Measurements from ENCODE around the gene TNS3. TPM values are rescaled to one million over a fixed set of nuclear protein-coding genes. Genes with fewer than 3 reads are reported as not detected.

TNS3 gene
- total RNA-seq, 1 experiment from 2014 or later = 37.3 TPM

DNA sequence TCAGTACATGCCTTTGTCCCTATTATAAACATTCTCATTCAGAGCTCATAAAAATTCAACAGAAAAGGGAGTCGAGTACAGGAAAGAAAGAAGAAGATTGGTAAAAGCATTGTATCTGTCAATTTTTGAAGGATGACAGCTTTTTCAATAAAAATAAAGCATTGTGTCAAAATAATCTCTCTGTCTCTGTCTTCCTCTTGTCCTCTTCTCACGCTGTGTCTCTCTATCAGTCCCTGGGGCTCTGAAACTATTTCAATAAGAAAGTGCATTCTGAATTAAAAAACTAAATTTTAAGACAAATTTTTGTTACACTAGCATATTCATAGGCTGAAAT is 248.4 kb downstream of the TNS3 start:
- DNase-seq (ENCODE audit: low spot score) = no peak

DNA sequence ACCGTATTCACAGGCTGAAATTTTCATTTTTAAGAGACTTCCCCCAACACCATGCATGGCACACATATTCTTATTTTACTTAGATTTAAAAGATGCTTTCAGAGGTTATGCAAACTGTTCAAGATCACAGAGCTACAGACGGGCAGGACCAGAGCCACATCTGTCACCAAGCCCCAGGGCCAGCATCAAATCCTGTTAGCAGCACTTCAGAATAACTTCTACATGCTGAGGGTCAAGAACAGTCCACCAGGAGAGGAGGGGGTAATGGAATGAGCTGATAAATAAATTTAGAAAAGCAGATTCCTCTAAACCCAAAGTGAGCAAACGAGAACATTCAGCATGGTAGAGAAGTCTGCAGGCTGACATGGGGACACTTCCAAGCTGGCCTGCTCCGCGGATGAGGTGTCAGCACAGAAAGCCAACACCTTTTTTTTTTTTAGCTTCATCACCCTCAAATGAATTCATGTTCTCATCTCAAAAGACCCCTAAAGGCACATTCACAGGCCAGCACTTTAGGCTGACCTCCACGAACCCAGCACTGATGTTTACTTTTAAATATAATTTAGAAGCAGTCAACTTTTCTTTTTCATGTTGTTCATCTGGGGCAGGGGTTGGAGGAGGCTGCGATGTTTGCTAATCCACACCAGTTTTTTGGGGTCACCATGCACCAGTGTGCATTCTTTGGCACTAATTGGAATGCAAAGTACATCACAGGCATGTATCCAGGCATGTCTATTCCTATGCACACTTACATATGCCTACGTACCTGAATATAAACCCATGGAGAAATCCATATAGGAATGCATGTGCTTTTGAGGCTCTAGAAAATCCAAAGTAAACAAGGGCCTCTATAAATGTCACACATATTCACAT is 249.0 kb downstream of the TNS3 start:
- DNase-seq (ENCODE audit: low spot score) = no peak
- in situ Hi-C loops (cut with HindIII; ENCODE audit: low sequenced_read_pairs) = no loop called here

More for the DNA sequence above, 248.4 kb downstream of the TNS3 start:
- in situ Hi-C loops (cut with HindIII; ENCODE audit: low sequenced_read_pairs) = no loop called here

DNA sequence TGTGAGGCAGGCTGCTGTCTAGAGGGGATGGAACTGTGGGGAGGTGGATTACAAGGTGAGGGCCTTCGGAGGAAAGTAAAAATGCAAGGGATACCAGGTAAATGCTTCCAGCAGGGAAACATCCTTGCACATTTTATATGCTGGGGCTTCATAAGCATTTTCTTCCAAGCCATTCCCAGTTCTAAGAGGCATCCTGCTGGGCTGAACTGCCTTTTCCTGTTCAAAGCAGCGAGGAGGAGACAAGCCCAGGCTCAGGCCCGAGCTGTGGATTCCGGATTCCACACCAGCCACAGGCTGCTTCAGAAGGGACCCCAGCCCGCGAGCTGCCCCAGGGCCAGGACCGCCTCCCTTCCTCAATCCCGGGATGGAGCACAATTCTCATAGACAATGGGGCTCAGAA is 249.7 kb downstream of the TNS3 start:
- DNase-seq (ENCODE audit: low spot score) = peak; percentile 21

DNA sequence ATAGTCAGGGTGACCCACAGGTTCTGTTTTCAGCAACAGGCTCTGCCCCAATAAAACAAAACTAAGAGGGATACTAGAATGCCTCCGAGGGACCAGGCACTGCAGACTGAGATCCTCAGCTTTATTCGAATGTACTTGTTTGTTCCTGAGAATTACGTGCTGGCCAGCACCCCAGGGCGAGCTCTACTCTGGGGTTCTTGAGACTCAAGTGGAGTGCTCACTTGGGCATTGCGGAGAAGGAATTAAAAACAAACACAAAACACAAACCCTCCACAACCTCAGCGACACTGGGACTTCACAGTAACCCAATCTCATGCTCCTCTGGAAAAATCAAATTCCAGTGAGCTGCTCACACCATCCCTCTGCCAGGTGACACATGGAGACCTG is 250.7 kb downstream of the TNS3 start:
- DNase-seq (ENCODE audit: low spot score) = no peak
- in situ Hi-C loops (cut with HindIII; ENCODE audit: low sequenced_read_pairs) = no loop called here

More for the DNA sequence above, 249.7 kb downstream of the TNS3 start:
- in situ Hi-C loops (cut with HindIII; ENCODE audit: low sequenced_read_pairs) = no loop called here

DNA sequence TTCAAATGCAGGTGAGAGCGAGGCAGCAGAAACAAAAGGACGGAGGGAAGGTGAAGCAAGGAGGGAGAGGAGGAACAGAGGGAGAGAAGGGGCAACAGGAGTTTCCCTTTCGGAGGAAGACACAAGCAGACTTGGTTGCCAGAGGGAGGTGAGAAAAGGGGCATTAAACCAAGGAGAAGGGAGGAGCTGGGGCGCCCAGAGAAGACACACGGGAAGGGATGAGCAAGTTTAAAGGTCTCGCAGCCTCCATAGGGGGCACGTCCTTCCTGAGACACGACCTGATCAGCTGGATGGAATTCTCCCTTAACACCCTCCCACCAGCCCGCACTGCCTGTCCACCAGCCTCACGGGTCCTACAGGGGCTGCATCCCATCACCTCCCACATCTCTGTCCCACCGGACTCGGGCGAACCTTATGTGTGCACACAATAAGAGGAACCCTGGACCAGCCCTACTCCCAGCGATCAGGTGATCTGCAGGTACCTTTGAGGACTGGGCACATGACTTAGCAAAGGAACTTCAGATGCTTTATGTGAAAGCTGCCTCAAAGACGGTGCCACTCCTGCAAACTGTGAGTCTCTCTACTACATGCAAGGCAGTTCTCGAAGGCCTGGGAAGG is 251.2 kb downstream of the TNS3 start:
- in situ Hi-C loops (cut with HindIII; ENCODE audit: low sequenced_read_pairs) = no loop called here
- no peak for DNase-seq (ENCODE audit: low spot score)

DNA sequence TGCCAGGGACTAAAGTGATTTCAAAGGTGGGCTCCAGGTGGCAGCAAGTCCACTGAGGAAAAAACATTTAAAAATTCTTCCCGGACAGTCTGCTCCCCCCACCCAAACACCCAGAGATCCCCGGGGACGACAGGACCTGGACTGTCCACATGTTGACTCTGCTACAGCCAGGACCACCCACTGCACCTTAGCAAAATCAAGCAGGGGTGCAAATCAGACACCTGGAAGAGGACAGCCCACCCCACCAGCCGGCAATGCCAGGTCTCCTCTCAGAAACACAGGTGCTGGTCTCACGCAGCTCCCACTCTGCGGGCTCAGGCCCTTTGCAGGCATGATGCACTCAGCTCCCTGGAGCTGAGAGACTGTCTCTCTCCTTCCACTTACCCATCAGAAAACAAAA is 251.9 kb downstream of the TNS3 start:
- in situ Hi-C loops (cut with HindIII; ENCODE audit: low sequenced_read_pairs) = no loop called here
- no peak for DNase-seq (ENCODE audit: low spot score)

DNA sequence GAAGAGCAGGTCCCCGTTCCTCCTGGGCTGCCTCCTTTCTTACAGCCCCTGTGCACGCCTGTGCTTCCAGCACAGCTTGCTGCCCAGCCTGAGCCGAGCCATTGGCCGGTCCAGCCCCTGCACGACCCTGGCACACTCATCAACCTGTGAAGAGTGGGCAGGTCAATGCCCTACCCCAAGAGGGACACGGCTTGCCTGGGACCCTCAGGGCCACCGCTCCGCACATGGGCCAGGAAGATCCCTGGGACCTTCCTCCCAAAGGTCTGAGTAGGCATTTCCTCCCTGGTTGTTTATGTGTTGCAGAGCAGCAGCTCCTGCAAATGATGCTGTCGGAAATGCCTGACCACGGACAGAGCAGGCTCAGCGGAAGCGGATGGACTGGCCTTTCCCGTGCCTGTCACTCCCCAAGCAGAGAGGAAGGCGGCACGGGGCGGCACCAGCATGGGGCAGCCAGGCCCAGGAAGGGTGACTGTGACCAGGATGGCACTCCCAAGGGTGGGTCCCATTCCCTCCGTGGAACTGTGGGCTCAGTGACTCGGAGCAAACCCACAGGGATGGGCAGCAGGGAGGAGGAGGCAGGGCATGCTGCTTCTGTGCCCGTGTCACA is 252.5 kb downstream of the TNS3 start:
- no peak for DNase-seq (ENCODE audit: low spot score)

DNA sequence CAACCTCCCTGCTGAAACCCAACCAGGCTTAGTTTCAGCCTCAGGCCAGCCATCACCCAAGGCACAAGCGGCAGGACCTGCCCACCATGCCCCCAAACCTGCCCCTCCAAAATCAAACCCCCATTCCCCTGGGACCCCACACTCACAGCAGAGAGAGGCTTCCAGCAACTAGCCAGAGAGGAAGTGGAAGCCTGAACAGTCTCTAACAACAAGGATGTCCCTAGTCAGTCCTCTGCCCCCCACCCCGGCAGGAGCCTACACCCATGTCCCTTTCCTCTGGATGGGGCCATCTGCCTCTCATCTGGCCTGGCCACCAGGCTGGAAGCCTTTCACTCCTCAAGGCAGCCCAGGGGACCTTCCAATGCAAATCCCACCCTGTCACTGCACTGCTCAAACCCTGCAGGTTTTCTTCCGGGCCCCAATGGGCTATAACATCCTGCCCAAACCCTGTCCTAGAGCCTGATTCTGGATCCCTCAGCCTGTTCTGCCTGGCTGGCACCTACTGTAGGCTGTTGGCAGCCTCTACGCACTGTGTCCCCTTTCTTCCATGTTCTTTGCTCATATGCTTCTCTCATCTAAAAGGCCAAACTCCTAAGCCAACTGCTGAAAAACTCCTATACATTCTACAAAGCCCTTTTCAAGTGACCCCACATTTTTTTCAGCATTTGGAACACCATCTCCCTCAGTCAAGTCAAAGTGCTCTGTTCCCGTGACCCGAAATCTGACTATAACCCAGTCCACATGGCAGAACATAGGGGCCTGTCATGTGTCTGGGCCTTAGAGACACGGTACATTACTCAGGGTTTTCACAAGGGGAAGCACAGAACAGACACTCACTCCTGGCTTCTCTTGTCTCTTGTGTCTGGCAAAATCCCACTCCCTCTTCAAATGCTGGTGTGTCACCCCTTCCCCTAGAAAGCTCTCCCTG is 253.3 kb downstream of the TNS3 start:
- in situ Hi-C loops (cut with HindIII; ENCODE audit: low sequenced_read_pairs) = no loop called here

More for the DNA sequence above, 252.5 kb downstream of the TNS3 start:
- in situ Hi-C loops (cut with HindIII; ENCODE audit: low sequenced_read_pairs) = no loop called here

DNA sequence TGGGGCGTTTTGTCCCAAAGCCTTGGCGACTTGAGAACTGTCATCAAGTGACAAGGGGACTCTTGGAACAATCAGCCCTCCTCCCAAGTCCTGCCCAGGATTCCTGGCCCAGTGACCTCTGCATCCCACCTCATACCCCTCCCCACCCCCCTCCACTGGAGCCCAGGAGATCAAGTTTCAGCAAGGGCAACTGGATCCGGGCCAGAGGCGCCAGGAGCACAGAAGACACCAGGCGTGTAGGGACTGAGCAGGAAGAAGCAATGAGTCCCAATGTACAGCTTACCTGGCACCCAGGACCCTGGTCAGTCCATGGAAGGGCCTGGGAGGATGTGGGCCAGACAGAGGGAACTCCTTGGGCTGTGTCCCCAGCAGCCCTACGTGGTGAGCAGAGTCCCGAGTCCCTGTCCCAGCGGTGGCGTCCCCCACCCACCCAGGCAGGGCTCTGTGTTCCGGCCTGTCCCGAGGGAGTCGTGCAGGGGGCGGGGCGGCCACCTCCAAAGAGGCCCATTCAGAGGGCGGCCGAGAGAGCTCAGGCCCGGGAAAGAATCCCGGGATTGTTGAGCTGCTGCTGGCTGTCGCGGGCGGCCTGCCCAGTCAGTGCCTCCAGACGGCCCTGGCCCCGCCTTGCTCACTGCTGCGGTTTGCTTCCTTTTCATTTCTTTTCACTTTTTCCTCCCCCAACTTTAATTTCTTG is 254.1 kb downstream of the TNS3 start:
- peak; percentile 26 for DNase-seq (ENCODE audit: low spot score)

More for the DNA sequence above, 253.3 kb downstream of the TNS3 start:
- DNase-seq (ENCODE audit: low spot score) = no peak

DNA sequence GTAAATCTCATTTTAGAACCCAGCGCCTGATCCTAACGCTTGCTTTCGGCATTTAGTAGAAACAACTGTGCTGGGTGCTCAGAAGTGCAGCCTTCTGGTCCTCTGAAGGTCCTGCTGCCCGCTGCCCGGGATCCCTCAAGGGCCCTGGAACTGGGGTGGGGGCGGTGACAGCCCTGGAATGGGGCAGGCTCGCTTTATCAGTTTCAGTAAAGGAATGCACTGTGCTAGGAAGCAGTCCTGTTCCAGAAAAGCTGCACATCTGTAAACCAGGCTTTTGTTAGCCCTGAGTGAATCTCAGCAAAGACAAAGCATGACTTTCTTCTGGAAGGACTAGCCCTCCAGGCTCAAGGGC is 254.6 kb downstream of the TNS3 start:
- in situ Hi-C loops (cut with HindIII; ENCODE audit: low sequenced_read_pairs) = no loop called here

More for the DNA sequence above, 254.1 kb downstream of the TNS3 start:
- in situ Hi-C loops (cut with HindIII; ENCODE audit: low sequenced_read_pairs) = no loop called here

DNA sequence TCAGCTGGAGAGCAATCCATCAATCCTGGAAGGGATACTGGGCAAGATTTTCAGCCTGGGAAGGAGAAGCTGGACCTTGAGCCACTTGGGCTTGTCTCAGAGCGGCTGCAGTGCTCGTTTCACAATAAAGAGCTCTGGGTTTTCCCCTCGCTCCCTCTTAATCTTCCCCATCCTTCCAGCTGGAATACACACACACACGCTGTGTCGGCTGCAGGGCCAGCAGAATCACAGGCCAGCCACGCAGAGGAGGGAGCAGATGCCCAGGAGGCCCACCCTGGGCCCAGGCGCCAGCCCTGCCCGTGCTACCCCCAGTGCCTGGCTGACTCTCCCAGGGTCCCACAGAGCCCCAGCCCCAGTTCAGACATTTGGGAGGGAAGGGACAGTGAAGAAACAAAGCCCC is 255.1 kb downstream of the TNS3 start:
- DNase-seq (ENCODE audit: low spot score) = no peak
- in situ Hi-C loops (cut with HindIII; ENCODE audit: low sequenced_read_pairs) = no loop called here

More for the DNA sequence above, 254.6 kb downstream of the TNS3 start:
- DNase-seq (ENCODE audit: low spot score) = no peak

DNA sequence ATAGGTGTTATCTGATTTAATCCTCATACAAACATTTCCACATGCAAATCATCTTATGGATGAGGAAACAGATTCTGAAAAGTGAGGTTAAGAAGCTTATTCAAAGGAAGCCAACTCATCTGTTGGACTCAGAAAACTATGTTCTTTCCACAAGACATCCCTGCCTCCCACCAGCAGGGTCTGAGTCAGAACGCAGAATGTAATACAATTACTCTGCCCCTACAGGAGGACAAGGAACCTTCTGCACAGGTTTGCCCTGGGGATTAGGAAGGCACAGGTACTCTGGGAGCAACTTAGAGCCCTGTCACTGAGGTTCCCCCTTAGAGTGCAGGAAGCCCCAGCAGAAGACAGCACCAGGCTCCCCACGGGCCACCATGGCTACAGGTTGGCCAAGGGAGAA is 255.7 kb downstream of the TNS3 start:
- DNase-seq (ENCODE audit: low spot score) = no peak
- in situ Hi-C loops (cut with HindIII; ENCODE audit: low sequenced_read_pairs) = no loop called here

DNA sequence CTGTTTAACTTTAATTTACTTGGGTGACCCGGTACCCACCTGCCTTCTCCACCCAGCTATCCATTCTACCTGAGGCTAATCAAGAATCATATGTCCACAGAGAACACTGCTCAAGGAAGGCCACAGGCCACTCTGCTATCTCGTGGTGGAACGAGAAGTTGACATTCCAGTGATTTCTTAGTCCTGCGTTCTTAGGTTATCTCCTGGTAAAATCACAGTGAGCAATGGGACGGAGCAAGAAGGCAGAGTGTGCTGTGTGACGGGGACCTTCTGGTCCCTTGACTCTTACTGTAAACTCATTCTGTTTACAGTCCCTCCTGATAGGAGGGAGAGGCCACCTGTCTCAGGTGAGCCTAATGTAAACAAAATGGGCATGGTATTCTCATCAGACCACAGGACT is 256.6 kb downstream of the TNS3 start:
- in situ Hi-C loops (cut with HindIII; ENCODE audit: low sequenced_read_pairs) = no loop called here
- DNase-seq (ENCODE audit: low spot score) = no peak

DNA sequence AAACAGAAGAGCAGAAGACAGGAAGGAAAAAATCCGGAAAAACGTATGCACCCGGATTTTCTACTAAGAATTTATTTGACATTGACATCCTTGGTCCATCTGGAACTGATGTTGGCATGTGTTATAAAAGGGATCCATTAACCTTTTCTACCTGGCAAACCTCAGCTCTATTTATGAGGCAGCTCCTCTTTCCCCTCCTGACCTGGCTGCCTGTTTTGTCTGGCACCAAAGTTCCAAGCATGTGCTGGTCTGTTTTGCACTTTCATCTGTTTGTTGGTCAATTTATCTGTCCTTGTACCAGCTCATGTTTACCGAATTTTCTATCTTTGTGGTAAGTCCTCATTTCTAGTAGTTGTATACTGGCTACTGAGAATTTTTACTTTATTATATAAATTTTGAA is 258.0 kb downstream of the TNS3 start:
- no peak for DNase-seq (ENCODE audit: low spot score)
- in situ Hi-C loops (cut with HindIII; ENCODE audit: low sequenced_read_pairs) = no loop called here

DNA sequence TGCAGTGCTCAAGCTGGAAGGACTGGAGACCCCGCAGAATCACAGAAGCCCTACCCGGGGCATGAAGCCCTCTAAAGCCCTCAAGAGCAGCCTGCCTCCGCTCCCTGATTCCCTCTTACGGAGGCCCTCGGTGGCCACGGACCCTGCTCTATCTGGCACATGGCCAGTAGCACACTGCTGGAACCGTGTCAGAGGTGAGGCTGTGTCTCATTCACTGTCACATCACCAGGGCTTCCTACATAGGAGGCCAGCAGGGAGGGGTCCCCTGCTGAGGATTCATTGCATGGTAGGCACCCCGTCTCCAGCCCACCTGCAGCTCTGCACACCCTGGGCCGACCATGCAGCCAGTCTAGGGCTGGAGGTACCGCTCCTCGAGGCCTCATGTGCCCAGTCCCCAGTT is 259.2 kb downstream of the TNS3 start:
- in situ Hi-C loops (cut with HindIII; ENCODE audit: low sequenced_read_pairs) = no loop called here
- no peak for DNase-seq (ENCODE audit: low spot score)

DNA sequence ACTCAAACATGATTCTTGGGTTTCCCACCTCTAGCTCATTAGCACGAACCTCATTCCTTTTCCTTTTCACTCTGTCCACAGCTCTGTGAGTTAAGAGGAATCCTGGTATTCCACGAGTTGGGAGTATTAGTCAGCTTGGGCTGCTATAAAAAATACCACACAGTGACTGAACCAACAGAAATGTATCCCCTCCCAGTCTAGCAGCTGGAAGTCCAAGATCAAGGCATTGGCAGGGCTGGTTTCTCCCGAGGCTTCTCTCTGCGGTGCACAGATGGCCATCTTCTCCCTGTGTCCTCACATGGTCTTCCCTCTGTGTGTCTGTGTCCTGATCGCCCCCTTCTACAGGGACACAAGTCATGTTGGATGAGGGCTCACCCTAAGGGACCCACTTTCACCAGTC is 261.6 kb downstream of the TNS3 start:
- DNase-seq (ENCODE audit: low spot score) = no peak
- in situ Hi-C loops (cut with HindIII; ENCODE audit: low sequenced_read_pairs) = no loop called here

DNA sequence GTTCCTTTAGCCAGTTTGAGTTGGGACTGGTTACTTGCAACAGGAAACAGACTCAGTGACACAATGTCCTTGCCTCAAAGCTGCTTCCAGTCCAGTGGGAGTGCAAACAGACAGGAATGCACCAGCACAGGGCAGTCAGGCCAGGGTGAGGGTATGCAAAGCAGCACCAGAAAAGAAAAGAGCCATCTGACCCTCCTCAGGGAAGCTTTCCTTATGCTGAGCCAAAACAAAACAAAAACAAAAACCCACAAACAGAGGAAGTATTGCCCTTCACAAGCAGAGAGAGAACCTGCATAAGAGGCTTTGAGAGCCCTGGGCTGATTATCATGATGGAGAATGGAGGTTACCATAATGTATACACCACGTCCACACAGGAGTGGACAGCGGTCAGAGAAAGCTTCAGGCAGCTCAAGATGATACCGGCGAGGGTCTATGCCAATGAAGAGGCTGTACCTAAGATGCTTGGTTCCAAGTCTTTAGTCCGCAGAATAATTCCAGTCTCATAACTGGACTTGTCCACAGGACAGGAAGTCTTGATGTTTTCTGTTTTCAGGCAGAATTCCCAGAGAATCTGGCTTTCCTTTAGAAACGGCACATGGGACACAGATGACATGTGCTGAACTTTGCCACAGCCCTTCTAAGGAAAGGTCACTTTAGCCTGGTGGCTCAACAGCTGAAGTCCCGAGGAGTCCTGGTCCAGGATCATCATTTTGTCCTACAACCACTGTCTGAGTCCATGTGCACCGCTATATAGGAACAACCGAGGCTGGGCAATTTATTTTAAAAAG is 263.3 kb downstream of the TNS3 start:
- no peak for DNase-seq (ENCODE audit: low spot score)
- in situ Hi-C loops (cut with HindIII; ENCODE audit: low sequenced_read_pairs) = no loop called here

DNA sequence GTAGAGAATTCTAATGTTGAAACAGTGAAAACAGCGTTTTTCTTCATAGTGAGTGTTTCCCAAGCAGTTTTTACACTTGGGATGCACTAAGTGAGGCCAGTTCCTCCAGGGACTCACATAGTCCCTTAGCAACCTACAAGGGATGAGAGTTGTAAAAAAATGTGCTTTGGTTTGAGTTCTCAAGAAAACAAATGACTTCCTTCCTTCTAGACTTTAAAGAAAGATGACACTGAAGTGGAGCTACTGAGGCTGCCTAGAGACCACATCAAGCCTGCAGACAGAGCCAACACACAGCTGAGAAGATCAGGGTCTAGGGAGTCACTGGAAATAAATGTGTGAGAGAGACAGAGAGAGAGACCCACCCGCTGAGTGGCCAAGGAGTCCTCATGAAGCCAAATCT is 264.4 kb downstream of the TNS3 start:
- no peak for DNase-seq (ENCODE audit: low spot score)
- in situ Hi-C loops (cut with HindIII; ENCODE audit: low sequenced_read_pairs) = no loop called here
